Hepatocyte (in vitro differentiated cells): ENCODE data around the gene SUCLG2.

ENCODE experiments used
- EZH2 ChIP-seq: fragments of 200-600 bp; sonication (generic); IDR thresholded peaks from 2 replicates; pipeline ENCODE4 v1.6.1; 2016; ENCODE audit warnings: antibody characterized with exemption, mild to moderate bottlenecking, borderline replicate concordance
- TF ChIP-seq, protein P1 (sequence below): fragments of 200-600 bp; sonication (generic); IDR thresholded peaks from 2 replicates; pipeline ENCODE4 v1.5.1; 2016; ENCODE audit warnings: antibody characterized with exemption, mild to moderate bottlenecking; ENCODE audit not compliant: poor library complexity

DNA sequence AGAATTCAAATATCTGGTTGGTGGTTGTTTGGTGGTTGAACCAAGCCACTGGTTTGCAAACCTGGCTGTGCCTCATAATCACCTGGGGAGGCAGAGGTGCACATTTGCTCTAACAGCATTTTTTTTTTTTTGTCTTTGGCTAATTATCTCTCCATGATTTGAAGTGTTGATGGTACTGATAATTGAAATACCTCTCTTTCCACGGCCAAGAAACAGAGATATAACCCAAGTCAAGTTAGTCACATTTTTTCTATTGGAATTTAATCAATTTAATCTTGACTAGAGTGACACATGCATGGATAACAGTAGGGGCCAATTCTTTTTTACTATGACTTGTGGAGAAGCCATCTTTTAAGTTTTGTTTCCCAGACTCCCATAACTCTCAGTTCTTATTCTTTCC lies 37.5 kb upstream of the SUCLG2 start:
- TF ChIP-seq EZH2: no peak
- TF ChIP-seq, protein P1, sequence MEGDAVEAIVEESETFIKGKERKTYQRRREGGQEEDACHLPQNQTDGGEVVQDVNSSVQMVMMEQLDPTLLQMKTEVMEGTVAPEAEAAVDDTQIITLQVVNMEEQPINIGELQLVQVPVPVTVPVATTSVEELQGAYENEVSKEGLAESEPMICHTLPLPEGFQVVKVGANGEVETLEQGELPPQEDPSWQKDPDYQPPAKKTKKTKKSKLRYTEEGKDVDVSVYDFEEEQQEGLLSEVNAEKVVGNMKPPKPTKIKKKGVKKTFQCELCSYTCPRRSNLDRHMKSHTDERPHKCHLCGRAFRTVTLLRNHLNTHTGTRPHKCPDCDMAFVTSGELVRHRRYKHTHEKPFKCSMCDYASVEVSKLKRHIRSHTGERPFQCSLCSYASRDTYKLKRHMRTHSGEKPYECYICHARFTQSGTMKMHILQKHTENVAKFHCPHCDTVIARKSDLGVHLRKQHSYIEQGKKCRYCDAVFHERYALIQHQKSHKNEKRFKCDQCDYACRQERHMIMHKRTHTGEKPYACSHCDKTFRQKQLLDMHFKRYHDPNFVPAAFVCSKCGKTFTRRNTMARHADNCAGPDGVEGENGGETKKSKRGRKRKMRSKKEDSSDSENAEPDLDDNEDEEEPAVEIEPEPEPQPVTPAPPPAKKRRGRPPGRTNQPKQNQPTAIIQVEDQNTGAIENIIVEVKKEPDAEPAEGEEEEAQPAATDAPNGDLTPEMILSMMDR: no peak
